HCT116 (cell line): ENCODE results near the gene ZNF653. TPM values are rescaled to one million over a fixed set of nuclear protein-coding genes. Genes with fewer than 3 reads are reported as not detected.

Source experiments
- ATAC-seq: fragments of 200-7000 bp; cut with Tn5 transposase; 2 replicates; pipeline ENCODE4 v1.9.1; 2020; ENCODE audit warnings: mild to moderate bottlenecking, moderate library complexity
- BruUV-seq: library from RNA; stranded (reverse); fragments of 400-500 nt; replicated peaks from 2 replicates; lab custom pipeline; 2021; lab: Mats Ljungman, UMichigan
- CTCF ChIA-PET: fragments of 300-600 bp; sonication (Branson Sonifier 250); formaldehyde crosslinking; loops from one replicate; lab custom pipeline; 2021; ENCODE audit warnings: antibody characterized with exemption; lab: Charles Lee
- POLR2A ChIA-PET: fragments of 300-600, 350-600 bp; sonication (Branson Sonifier 250); formaldehyde crosslinking; loops from one replicate; lab custom pipeline; 2021; ENCODE audit warnings: antibody characterized with exemption; lab: Charles Lee
- RAD21 ChIA-PET, 2 experiments: fragments of 300-600 bp; sonication (Branson Sonifier 250); formaldehyde crosslinking; loops; one replicate each; lab custom pipeline; 2023; ENCODE audit warnings: low total read pairs in 2 of 2; ENCODE audit not compliant: uncharacterized antibody in 2 of 2, unreplicated experiment in 2 of 2, low non-redundant PET in 1 of 2; lab: Charles Lee
- DNase-seq: peaks from one replicate; pipeline ENCODE4 v3.0.0-alpha.2; 2010; ENCODE audit warnings: low read depth, low spot score
- H2AFZ ChIP-seq: fragments of 200-600 bp; shearing (Covaris generic), sonication (generic); 2 replicates; pipeline ENCODE4 v1.6.1; 2017; ENCODE audit warnings: low read depth, mixed run types, mixed read lengths, antibody characterized with exemption, low read length; ENCODE audit not compliant: poor library complexity, severe bottlenecking
- H3K27ac ChIP-seq: 2 replicates; pipeline ENCODE4 v1.5.1; 2012; ENCODE audit warnings: low read depth, low read length
- H3K27me3 ChIP-seq: fragments of 200-600 bp; sonication (generic); 2 replicates; pipeline ENCODE4 v1.6.1; 2016; ENCODE audit warnings: mixed run types, low read length, mixed read lengths; ENCODE audit not compliant: insufficient read depth
- H3K36me3 ChIP-seq, 2 experiments: fragments of 200-500 bp in 1 of 2; fragments of 200-600 bp in 1 of 2; sonication (Bioruptor generic) in 1 of 2; sonication (generic) in 1 of 2; 2 replicates each; pipeline versions ENCODE4 v1.5.1 to v1.6.1; 2014 to 2016; ENCODE audit warnings: low read length in 2 of 2, inconsistent platforms in 1 of 2, mixed read lengths in 1 of 2, mixed run types in 1 of 2; ENCODE audit not compliant: insufficient read depth in 2 of 2, control insufficient read depth in 1 of 2
- H3K4me1 ChIP-seq, 2 experiments: fragments of 200-600 bp in 1 of 2; sonication (generic) in 1 of 2; 2 replicates each; pipeline versions ENCODE4 v1.5.1 to v1.6.1; 2012 to 2017; ENCODE audit warnings: low read length in 2 of 2, inconsistent platforms in 1 of 2, mild to moderate bottlenecking in 1 of 2, mixed read lengths in 1 of 2, mixed run types in 1 of 2, moderate library complexity in 1 of 2; ENCODE audit not compliant: insufficient read depth in 2 of 2, control insufficient read depth in 1 of 2
- H3K4me2 ChIP-seq: fragments of 200-600 bp; sonication (generic); 2 replicates; pipeline ENCODE4 v1.6.1; 2017; ENCODE audit warnings: mixed run types, low read length, mixed read lengths
- H3K4me3 ChIP-seq, 2 experiments: fragments of 200-600 bp in 1 of 2; sonication (generic) in 1 of 2; replicated peaks in 1 of 2; 2 replicates each; pipeline ENCODE4 v1.5.1; 2011 to 2016; ENCODE audit warnings: low read length in 2 of 2, control low read depth in 1 of 2, low read depth in 1 of 2, mild to moderate bottlenecking in 1 of 2, mixed read lengths in 1 of 2, mixed run types in 1 of 2
- H3K79me2 ChIP-seq: fragments of 200-600 bp; sonication (generic); 2 replicates; pipeline ENCODE4 v1.6.1; 2017; ENCODE audit warnings: mild to moderate bottlenecking, mixed run types, low read length, moderate library complexity, mixed read lengths; ENCODE audit not compliant: insufficient read depth
- H3K9ac ChIP-seq: fragments of 200-600 bp; sonication (generic); 2 replicates; pipeline ENCODE4 v1.6.1; 2016; ENCODE audit warnings: low read length, mixed read lengths
- H3K9me2 ChIP-seq: fragments of 200-600 bp; sonication (generic), shearing (Covaris generic); 2 replicates; pipeline ENCODE4 v1.6.1; 2017; ENCODE audit warnings: mixed run types, mild to moderate bottlenecking, moderate library complexity; ENCODE audit not compliant: insufficient read depth
- H3K9me3 ChIP-seq, 2 experiments: fragments of 200-500 bp in 1 of 2; fragments of 200-600 bp in 1 of 2; sonication (Bioruptor generic) in 1 of 2; sonication (generic) in 1 of 2; 2 replicates each; pipeline ENCODE4 v1.6.1; 2014 to 2017; ENCODE audit warnings: low read length in 2 of 2, mixed read lengths in 2 of 2, inconsistent platforms in 1 of 2, low read depth in 1 of 2, mild to moderate bottlenecking in 1 of 2, mixed run types in 1 of 2, moderate library complexity in 1 of 2; ENCODE audit not compliant: control insufficient read depth in 1 of 2, insufficient read depth in 1 of 2
- H4K20me1 ChIP-seq: fragments of 200-600 bp; sonication (generic), shearing (Covaris generic); 2 replicates; pipeline ENCODE4 v1.6.1; 2017; ENCODE audit warnings: mixed run types, mild to moderate bottlenecking, moderate library complexity; ENCODE audit not compliant: insufficient read depth
- EGR1 ChIP-seq: IDR thresholded peaks from 2 replicates; pipeline ENCODE4 v1.6.1; 2012; ENCODE audit warnings: low read depth
- ELF1 ChIP-seq: IDR thresholded peaks from 2 replicates; pipeline ENCODE4 v1.6.1; 2012; ENCODE audit warnings: low read depth, borderline replicate concordance
- EZH2 ChIP-seq: fragments of 200-600 bp; sonication (generic); IDR thresholded peaks from 2 replicates; pipeline ENCODE4 v1.6.1; 2017; ENCODE audit warnings: antibody characterized with exemption, mixed run types
- POLR2A ChIP-seq: IDR thresholded peaks from 2 replicates; pipeline ENCODE4 v1.7.0; 2011; ENCODE audit warnings: borderline replicate concordance; ENCODE audit not compliant: insufficient read depth, insufficient read length; ENCODE audit errors: extremely low read depth
- TCF7L2 ChIP-seq: IDR thresholded peaks from 2 replicates; pipeline ENCODE4 v1.7.0; 2011; ENCODE audit warnings: borderline replicate concordance, inconsistent platforms; ENCODE audit not compliant: insufficient read depth, insufficient read length; ENCODE audit errors: extremely low read depth
- YY1 ChIP-seq: IDR thresholded peaks from 2 replicates; pipeline ENCODE4 v1.6.1; 2011; ENCODE audit warnings: low read length, low read depth, moderate library complexity, mild to moderate bottlenecking; ENCODE audit not compliant: insufficient replicate concordance; ENCODE audit errors: extremely low read depth
- ZFX ChIP-seq: fragments of 450-650 bp; IDR thresholded peaks from 2 replicates; pipeline ENCODE4 v1.6.1; 2017
- intact Hi-C: fragments of 100-400 bp; cut with micrococcal nuclease; formaldehyde crosslinking; loops from 2 replicates; pipeline ENCODE4 v1.10.0; 2022
- total RNA-seq: library from RNA; stranded (reverse); gene quantifications from one replicate; pipeline ENCODE4 v1.2.1, GENCODE V29; 2021; ENCODE audit not compliant: unreplicated experiment
- TF ChIP-seq, protein P1 (sequence below): IDR thresholded peaks from 2 replicates; pipeline ENCODE4 v1.6.1; 2012
- TF ChIP-seq, protein P2 (sequence below): IDR thresholded peaks from 2 replicates; pipeline ENCODE4 v1.6.1; 2012; ENCODE audit warnings: low read depth

ZNF653 gene
- total RNA-seq, 1 experiment from 2014 or later = 16.1 TPM

DNA sequence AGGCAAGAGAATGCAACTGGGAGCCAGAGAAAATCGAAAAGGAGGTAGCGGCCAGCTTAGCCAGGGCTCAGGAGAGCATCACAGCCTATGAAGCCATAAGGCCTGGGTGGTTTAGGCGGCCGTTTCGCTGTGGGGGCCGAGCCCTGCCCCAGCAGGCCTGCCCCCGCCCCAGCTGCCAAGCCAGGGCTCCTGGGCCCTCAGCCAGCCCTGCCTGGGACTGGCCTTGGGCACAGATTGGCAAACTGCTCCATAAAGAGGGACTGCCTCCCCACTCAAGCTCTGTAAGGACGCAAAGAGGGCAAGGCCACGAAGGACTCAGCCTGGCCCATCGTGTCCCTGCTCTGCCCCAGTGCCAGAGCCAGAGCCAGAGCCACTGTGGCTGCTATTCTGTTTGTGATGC, 10.2 kb downstream of the ZNF653 start:
- H4K20me1 ChIP-seq = no peaks in the 10 kb centered on the region
- peaks cover 4 to 15% of the 10 kb centered on the region in 2 experiments for H3K4me1 ChIP-seq
- TF ChIP-seq ELF1 (no peak), YY1 (no peak), EGR1 (no peak)
- TF ChIP-seq, protein P1, sequence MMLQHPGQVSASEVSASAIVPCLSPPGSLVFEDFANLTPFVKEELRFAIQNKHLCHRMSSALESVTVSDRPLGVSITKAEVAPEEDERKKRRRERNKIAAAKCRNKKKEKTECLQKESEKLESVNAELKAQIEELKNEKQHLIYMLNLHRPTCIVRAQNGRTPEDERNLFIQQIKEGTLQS = no peak
- H3K9me3 ChIP-seq = no peaks in the 10 kb centered on the region
- H3K4me2 ChIP-seq = no peak overlapping the region
- H3K4me3 ChIP-seq = no peak overlapping the region
- H3K27ac ChIP-seq = no peak overlapping the region
- H3K36me3 ChIP-seq = peaks cover 0 to 5% of the 10 kb centered on the region in 2 experiments; a peak in 2 of 4 replicates
- DNase-seq = no peak
- H3K9me2 ChIP-seq = no peaks in the 10 kb centered on the region
- no peak overlapping the region for H3K9ac ChIP-seq
- ChIA-PET POLR2A (no interaction called here), CTCF (no interaction called here), RAD21 (interaction anchor here in 1 of 2 experiments (0.6 kb wide), 1 partner anchor 91 kb away, joined by 3 read pairs; no protein-coding TSS in a partner anchor)
- H3K79me2 ChIP-seq = no peaks in the 10 kb centered on the region
- no peaks in the 10 kb centered on the region for H3K27me3 ChIP-seq
- ATAC-seq = no peak
- BruUV-seq = no TSS peak
- no peak overlapping the region for H2AFZ ChIP-seq
- intact Hi-C loops = no loop called here

DNA sequence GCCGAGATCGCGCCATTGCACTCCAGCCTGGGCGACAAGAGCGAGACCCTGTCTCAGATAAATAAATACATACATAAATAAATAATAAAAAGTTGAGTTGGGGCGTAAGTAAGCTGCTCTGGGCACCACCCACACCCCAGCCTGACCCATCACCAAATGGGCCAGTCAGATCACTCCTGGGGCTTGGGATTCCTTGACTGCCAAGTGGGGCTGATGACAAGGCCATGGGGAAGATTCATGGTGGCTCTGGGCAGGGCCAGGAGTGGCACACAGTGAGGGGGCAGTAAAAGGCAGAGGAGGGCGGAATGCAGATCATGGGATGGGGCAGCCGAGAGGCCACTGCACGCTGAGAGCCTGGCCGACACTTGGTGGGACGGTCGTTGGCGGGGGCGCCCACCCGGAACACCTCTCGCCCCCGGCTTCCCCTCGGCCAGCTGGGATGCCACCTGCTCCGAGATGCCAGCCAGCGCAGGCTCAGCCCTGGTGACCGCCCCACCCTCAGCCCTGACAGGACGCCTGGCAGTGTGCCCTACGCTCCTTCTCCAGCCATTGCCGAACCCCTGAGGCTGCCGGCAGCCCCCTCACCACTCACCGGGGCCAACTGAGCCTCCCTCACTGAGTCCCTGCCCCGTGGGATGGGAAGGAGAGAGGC, 10.9 kb downstream of the ZNF653 start:
- Histone ChIP-seq H3K9me2 (no peaks in the 10 kb centered on the region), H3K36me3 (peaks cover 0 to 5% of the 10 kb centered on the region in 2 experiments; a peak in 2 of 4 replicates), H3K27me3 (no peaks in the 10 kb centered on the region), H3K27ac (no peak overlapping the region), H3K4me3 (no peak overlapping the region), H3K9ac (no peak overlapping the region), H3K79me2 (no peaks in the 10 kb centered on the region), H2AFZ (no peak overlapping the region), H3K4me1 (peaks cover 4 to 15% of the 10 kb centered on the region in 2 experiments), H3K9me3 (no peaks in the 10 kb centered on the region), H3K4me2 (no peak overlapping the region), H4K20me1 (no peaks in the 10 kb centered on the region)
- ChIA-PET RAD21 (no interaction called here), POLR2A (no interaction called here), CTCF (no interaction called here)
- TF ChIP-seq EZH2 = no peak
- TF ChIP-seq, protein P2, sequence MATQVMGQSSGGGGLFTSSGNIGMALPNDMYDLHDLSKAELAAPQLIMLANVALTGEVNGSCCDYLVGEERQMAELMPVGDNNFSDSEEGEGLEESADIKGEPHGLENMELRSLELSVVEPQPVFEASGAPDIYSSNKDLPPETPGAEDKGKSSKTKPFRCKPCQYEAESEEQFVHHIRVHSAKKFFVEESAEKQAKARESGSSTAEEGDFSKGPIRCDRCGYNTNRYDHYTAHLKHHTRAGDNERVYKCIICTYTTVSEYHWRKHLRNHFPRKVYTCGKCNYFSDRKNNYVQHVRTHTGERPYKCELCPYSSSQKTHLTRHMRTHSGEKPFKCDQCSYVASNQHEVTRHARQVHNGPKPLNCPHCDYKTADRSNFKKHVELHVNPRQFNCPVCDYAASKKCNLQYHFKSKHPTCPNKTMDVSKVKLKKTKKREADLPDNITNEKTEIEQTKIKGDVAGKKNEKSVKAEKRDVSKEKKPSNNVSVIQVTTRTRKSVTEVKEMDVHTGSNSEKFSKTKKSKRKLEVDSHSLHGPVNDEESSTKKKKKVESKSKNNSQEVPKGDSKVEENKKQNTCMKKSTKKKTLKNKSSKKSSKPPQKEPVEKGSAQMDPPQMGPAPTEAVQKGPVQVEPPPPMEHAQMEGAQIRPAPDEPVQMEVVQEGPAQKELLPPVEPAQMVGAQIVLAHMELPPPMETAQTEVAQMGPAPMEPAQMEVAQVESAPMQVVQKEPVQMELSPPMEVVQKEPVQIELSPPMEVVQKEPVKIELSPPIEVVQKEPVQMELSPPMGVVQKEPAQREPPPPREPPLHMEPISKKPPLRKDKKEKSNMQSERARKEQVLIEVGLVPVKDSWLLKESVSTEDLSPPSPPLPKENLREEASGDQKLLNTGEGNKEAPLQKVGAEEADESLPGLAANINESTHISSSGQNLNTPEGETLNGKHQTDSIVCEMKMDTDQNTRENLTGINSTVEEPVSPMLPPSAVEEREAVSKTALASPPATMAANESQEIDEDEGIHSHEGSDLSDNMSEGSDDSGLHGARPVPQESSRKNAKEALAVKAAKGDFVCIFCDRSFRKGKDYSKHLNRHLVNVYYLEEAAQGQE = no peak
- TF ChIP-seq, protein P1 = no peak
- no peak for TF ChIP-seq ZFX
- no peak for TF ChIP-seq POLR2A
- no peak for TF ChIP-seq TCF7L2
- intact Hi-C loops = no loop called here
- no peak for DNase-seq
- ATAC-seq = no peak
- BruUV-seq = no TSS peak
